GM12878 (cell line): ENCODE measurements around the gene AOPEP. TPM values are rescaled to one million over a fixed set of nuclear protein-coding genes. Genes with fewer than 3 reads are reported as not detected.

ENCODE experiments used
- ATAC-seq: fragments of 200-7000 bp; cut with Tn5 transposase; 3 replicates; pipeline ENCODE4 v1.9.1; 2020; ENCODE audit warnings: mild to moderate bottlenecking, moderate library complexity
- BruUV-seq: library from RNA; stranded (reverse); fragments of 400-500 nt; replicated peaks from 2 replicates; lab custom pipeline; 2021; lab: Mats Ljungman, UMichigan
- CTCF ChIA-PET: fragments of 300-600 bp; sonication (Branson Sonifier 250); formaldehyde crosslinking; extraction: SDS; loops from one replicate; lab custom pipeline; 2021; ENCODE audit warnings: inconsistent platforms; lab: Yijun Ruan, JAX
- POLR2A ChIA-PET: fragments of 350-600 bp; formaldehyde crosslinking; extraction: SDS; loops from one replicate; lab custom pipeline; 2021; ENCODE audit warnings: inconsistent platforms; lab: Charles Lee
- RAD21 ChIA-PET: fragments of 300-600 bp; sonication (Branson Sonifier 250); formaldehyde crosslinking; loops from one replicate; lab custom pipeline; 2023; ENCODE audit warnings: antibody characterized with exemption; ENCODE audit not compliant: unreplicated experiment; lab: Charles Lee
- SMC1A ChIA-PET: fragments of 300-600 bp; sonication (Branson Sonifier 250); formaldehyde crosslinking; loops from one replicate; lab custom pipeline; 2023; ENCODE audit not compliant: unreplicated experiment, uncharacterized antibody; lab: Charles Lee
- DNase-seq: peaks from one replicate; pipeline ENCODE4 v3.0.0-alpha.2; 2011; ENCODE audit warnings: low read depth, low spot score
- FAIRE-seq: peaks from 3 replicates; lab custom pipeline; 2011; peaks lifted over from hg19 to GRCh38; lab: Jason Lieb, UNC
- H2AFZ ChIP-seq: 2 replicates; pipeline ENCODE4 v1.6.0; 2011; ENCODE audit warnings: low read depth, low read length, control low read depth; ENCODE audit not compliant: control insufficient read depth
- H3K27ac ChIP-seq: 2 replicates; pipeline ENCODE4 v1.5.1; 2011; ENCODE audit warnings: control low read depth; ENCODE audit not compliant: control insufficient read depth, insufficient read depth
- H3K27me3 ChIP-seq, 2 experiments: replicated peaks in 1 of 2; 2 replicates each; pipeline versions ENCODE4 v1.6.0 to v1.6.1; 2011; ENCODE audit warnings: low read length in 1 of 2; ENCODE audit not compliant: control insufficient read depth in 2 of 2, insufficient read depth in 2 of 2
- H3K36me3 ChIP-seq, 2 experiments: 2 replicates each; pipeline ENCODE4 v1.5.1; 2011; ENCODE audit warnings: low read length in 1 of 2; ENCODE audit not compliant: control insufficient read depth in 2 of 2, insufficient read depth in 2 of 2
- H3K4me1 ChIP-seq: 2 replicates; pipeline ENCODE4 v1.6.1; 2011; ENCODE audit warnings: mild to moderate bottlenecking, low read length, moderate library complexity, mixed read lengths; ENCODE audit not compliant: control insufficient read depth, insufficient read depth
- H3K4me2 ChIP-seq: 2 replicates; pipeline ENCODE4 v1.6.0; 2011; ENCODE audit warnings: control low read depth; ENCODE audit not compliant: control insufficient read depth, insufficient read depth
- H3K4me3 ChIP-seq: fragments of 200-600 bp; sonication (generic); 2 replicates; pipeline ENCODE4 v1.5.1; 2016
- H3K79me2 ChIP-seq: 2 replicates; pipeline ENCODE4 v1.6.0; 2011; ENCODE audit warnings: low read length; ENCODE audit not compliant: control insufficient read depth, insufficient read depth
- H3K9ac ChIP-seq: 2 replicates; pipeline ENCODE4 v1.8.0; 2011; ENCODE audit warnings: low read length, control low read depth, mixed read lengths; ENCODE audit not compliant: control insufficient read depth, insufficient read depth
- H3K9me3 ChIP-seq: replicated peaks from 3 replicates; pipeline ENCODE4 v1.5.1; 2011; ENCODE audit warnings: mild to moderate bottlenecking, low read length; ENCODE audit not compliant: control insufficient read depth, insufficient read depth
- H4K20me1 ChIP-seq: 2 replicates; pipeline ENCODE4 v1.6.0; 2011; ENCODE audit not compliant: control insufficient read depth, insufficient read depth
- BCL3 ChIP-seq: IDR thresholded peaks from 2 replicates; pipeline ENCODE4 v1.6.1; 2011; ENCODE audit warnings: borderline replicate concordance, low read depth, mild to moderate bottlenecking, moderate library complexity, low read length; ENCODE audit not compliant: insufficient read depth, poor library complexity, severe bottlenecking
- CHD2 ChIP-seq: IDR thresholded peaks from 2 replicates; pipeline ENCODE4 v1.6.1; 2011; ENCODE audit warnings: low read depth, low read length, improper control_type of control experiment, borderline replicate concordance
- CHD4 ChIP-seq: fragments of 200-600 bp; sonication (generic); IDR thresholded peaks from 2 replicates; pipeline ENCODE4 v1.6.1; 2016; ENCODE audit warnings: mild to moderate bottlenecking
- E4F1 ChIP-seq: fragments of 450-650 bp; IDR thresholded peaks from 2 replicates; pipeline ENCODE4 v1.6.1; 2018; ENCODE audit warnings: borderline replicate concordance, mild to moderate bottlenecking; ENCODE audit not compliant: partially characterized antibody
- GABPA ChIP-seq: IDR thresholded peaks from 2 replicates; pipeline ENCODE4 v1.6.1; 2014; ENCODE audit warnings: antibody characterized with exemption, low read depth, mild to moderate bottlenecking, inconsistent platforms
- GATAD2B ChIP-seq: fragments of 450-650 bp; conservative IDR thresholded peaks from 2 replicates; pipeline ENCODE4 v1.6.1; 2017; ENCODE audit warnings: low read depth, mild to moderate bottlenecking, moderate library complexity
- KLF5 ChIP-seq: fragments of 450-650 bp; IDR thresholded peaks from 2 replicates; pipeline ENCODE4 v1.6.1; 2014; ENCODE audit warnings: mild to moderate bottlenecking; ENCODE audit not compliant: partially characterized antibody
- NR2C2 ChIP-seq: IDR thresholded peaks from 2 replicates; pipeline ENCODE4 v1.6.1; 2011; ENCODE audit warnings: borderline replicate concordance, low read depth; ENCODE audit not compliant: control insufficient read depth, insufficient read length
- RUNX3 ChIP-seq: IDR thresholded peaks from 2 replicates; pipeline ENCODE4 v1.6.1; 2012; ENCODE audit warnings: low read length, inconsistent platforms
- ZNF24 ChIP-seq: fragments of 450-650 bp; IDR thresholded peaks from 2 replicates; pipeline ENCODE4 v1.6.1; 2017; ENCODE audit warnings: antibody characterized with exemption, mild to moderate bottlenecking
- ZNF384 ChIP-seq: IDR thresholded peaks from 2 replicates; pipeline ENCODE4 v1.6.1; 2012; ENCODE audit warnings: low read depth, mild to moderate bottlenecking, low read length, improper control_type of control experiment, borderline replicate concordance
- WGBS: methylation state at CpG from one replicate; pipeline ENCODE4 v1.1.6; 2016; ENCODE audit warnings: low lambda C conversion rate; ENCODE audit not compliant: insufficient replicate concordance, insufficient coverage; ENCODE audit errors: missing lambda C conversion rate; 5-methylcytosine and 5-hydroxymethylcytosine counted together
- in situ Hi-C: fragments of 300-500 bp; cut with MboI; formaldehyde crosslinking; loops from 9 replicates; pipeline ENCODE4 v1.14.3; 2018; ENCODE audit warnings: mixed read lengths
- intact Hi-C: fragments of 100-400 bp; cut with micrococcal nuclease; formaldehyde crosslinking; loops from one replicate; pipeline ENCODE4 v1.14.2; 2022; ENCODE audit not compliant: unreplicated experiment
- polyA plus RNA-seq, 11 experiments: library from polyadenylated mRNA; depleted of rRNA in 4 of 11; unstranded in 6 of 11; stranded (reverse) in 5 of 11; fragments of >200 nt; fragmentation: Nextera tagmentation in 4 of 11; fragmentation: Illumina TruSeq in 1 of 11; extraction: Ambion mirVana in 4 of 11; extraction: Trizol in 1 of 11; gene quantifications; 1 replicate in 1 of 11; 2 replicates in 10 of 11; pipeline versions ENCODE4 v1.2.1 to v1.2.3, GENCODE V29; 2011 to 2016; ENCODE audit warnings: inconsistent platforms in 2 of 11, missing spikeins in 2 of 11, low read depth in 1 of 11
- total RNA-seq, 4 experiments: library from RNA; depleted of rRNA in 3 of 4; stranded (reverse); fragments of >200 nt in 3 of 4; fragmentation: Illumina TruSeq in 1 of 4; extraction: Trizol in 1 of 4; gene quantifications; 2 replicates each; pipeline versions ENCODE4 v1.2.1 to v1.2.3, GENCODE V29; 2013 to 2021

Gene AOPEP
- total and polyA plus RNA-seq, 10 of the 15 experiments (the other 5 are each of a cell fraction or from before 2014, with no cell fraction given), result 2.3 to 16.9 (median 10.1) TPM

DNA sequence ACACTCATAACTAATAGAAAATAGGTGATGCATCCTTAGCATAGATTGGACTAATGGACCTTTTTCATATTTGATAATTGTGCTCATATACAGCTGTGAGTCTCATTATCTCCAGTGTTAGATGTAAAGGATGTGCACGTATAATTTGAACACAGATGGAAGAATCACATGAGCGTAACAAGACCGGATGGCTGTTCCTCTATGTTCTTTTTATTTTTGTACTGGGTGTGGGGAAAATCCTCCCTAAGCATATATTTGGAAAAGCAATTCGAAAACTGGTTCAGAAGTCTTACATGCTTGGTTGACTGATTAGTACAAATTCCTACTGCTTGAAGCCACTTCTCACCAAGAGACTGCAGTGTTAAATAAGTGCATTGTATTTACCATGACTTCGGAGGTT is 230.2 kb downstream of the AOPEP start (continued):
- no peak for TF ChIP-seq E4F1

DNA sequence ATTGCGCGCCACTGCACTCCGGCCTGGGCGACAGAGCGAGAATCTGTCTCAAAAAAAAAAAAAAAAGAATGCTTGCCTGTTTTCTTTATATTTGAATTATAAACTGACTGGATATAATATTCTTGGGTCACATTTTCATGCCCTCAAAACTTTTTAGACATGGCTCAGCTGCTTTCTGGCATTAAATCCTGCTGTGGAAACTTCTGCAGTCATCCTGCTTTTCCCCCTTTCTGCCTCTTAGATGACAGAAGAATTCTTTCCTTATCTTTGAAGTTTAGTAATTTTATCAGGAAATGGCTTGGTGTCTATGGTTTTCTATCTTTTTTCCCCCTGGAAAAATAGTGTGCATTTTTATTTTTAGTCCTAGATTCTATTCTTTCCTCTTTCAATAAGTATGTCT is 234.5 kb downstream of the AOPEP start:
- no peak for TF ChIP-seq ZNF24
- no peak for DNase-seq
- intact Hi-C loops (no loop called here), in situ Hi-C loops (no loop called here)
- H3K27me3 ChIP-seq, result no peaks in the 10 kb centered on the region
- H3K9ac ChIP-seq, result no peak overlapping the region
- no peaks in the 10 kb centered on the region; a peak in 1 of 4 replicates for H3K36me3 ChIP-seq
- no peaks in the 10 kb centered on the region for H3K79me2 ChIP-seq
- H3K4me3 ChIP-seq, result no peak overlapping the region
- no peak overlapping the region for H3K4me2 ChIP-seq
- H3K9me3 ChIP-seq, result no peaks in the 10 kb centered on the region
- no peaks in the 10 kb centered on the region for H4K20me1 ChIP-seq
- no peaks in the 10 kb centered on the region for H3K4me1 ChIP-seq
- POLR2A ChIA-PET, result no interaction called here
- ATAC-seq, result no peak
- RAD21 ChIA-PET, result no interaction called here
- SMC1A ChIA-PET, result interaction anchor here (0.7 kb wide), 1 partner anchor 117 kb away, joined by 3 read pairs; no protein-coding TSS in a partner anchor
- H2AFZ ChIP-seq, result no peak overlapping the region
- BruUV-seq, result no TSS peak
- CTCF ChIA-PET, result no interaction called here
- H3K27ac ChIP-seq, result no peak overlapping the region
- WGBS, result no CpG with 5 or more reads among the region's 5 CpGs
- FAIRE-seq, result no peak

DNA sequence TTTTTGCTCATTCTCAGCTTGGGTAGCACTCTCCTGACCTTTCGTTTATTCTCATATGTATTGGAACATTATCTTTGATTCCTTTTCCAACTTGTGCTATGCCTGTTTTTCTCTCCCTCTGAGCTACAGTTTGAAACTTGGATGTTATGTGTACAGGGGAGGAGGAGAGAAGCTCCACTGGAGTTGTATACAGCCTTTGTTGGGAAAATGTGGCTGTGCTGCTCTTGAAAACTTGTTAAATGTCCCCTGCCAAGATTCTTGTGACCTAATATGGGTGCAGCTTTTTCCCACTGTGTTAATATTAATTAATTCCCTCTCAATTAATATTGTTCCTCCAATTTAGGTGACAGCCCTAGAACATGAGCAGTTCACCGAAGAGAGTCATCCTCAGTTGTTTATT is 235.4 kb downstream of the AOPEP start:
- Histone ChIP-seq H3K36me3 (no peaks in the 10 kb centered on the region), H3K9me3 (no peaks in the 10 kb centered on the region), H3K4me3 (no peak overlapping the region), H3K27ac (no peak overlapping the region), H2AFZ (no peak overlapping the region), H3K79me2 (no peaks in the 10 kb centered on the region), H3K27me3 (no peaks in the 10 kb centered on the region), H3K9ac (no peak overlapping the region), H3K4me1 (no peaks in the 10 kb centered on the region), H3K4me2 (no peak overlapping the region), H4K20me1 (no peaks in the 10 kb centered on the region)
- ATAC-seq (no peak), DNase-seq (no peak), FAIRE-seq (no peak)
- CTCF ChIA-PET, result no interaction called here
- POLR2A ChIA-PET, result no interaction called here
- intact Hi-C loops (no loop called here), in situ Hi-C loops (no loop called here)
- RAD21 ChIA-PET, result no interaction called here
- SMC1A ChIA-PET, result interaction anchor here (0.7 kb wide), 1 partner anchor 118 kb away, joined by 3 read pairs; no protein-coding TSS in a partner anchor
- BruUV-seq, result no TSS peak
- WGBS, result 94% methylated on average over 2 of the region's 2 CpGs
- no peak for TF ChIP-seq CHD2
- TF ChIP-seq RUNX3, result no peak
- TF ChIP-seq BCL3, result no peak
- no peak for TF ChIP-seq GATAD2B
- TF ChIP-seq CHD4, result no peak
- TF ChIP-seq KLF5, result no peak
- TF ChIP-seq GABPA, result no peak
- no peak for TF ChIP-seq NR2C2
- TF ChIP-seq ZNF384, result no peak
